Choroid plexus epithelial cell (primary cell): Measurements from ENCODE around the gene ALKBH3.
A peak's percentile ranks its signal among the peaks of the same experiment; 100 is the strongest.

Experiments used
- DNase-seq: peaks from one replicate; pipeline ENCODE4 v3.0.0-alpha.2; 2010; ENCODE audit warnings: low read depth
- H3K4me3 ChIP-seq: 2 replicates; pipeline ENCODE4 v1.5.1; 2011; ENCODE audit warnings: low read depth, mild to moderate bottlenecking, control low read depth, low read length, moderate library complexity
- CTCF ChIP-seq: conservative IDR thresholded peaks from 2 replicates; pipeline ENCODE4 v1.5.1; 2011; ENCODE audit warnings: low read depth, mild to moderate bottlenecking, control low read depth, inconsistent platforms, low read length, moderate library complexity

Gene ALKBH3

GRCh38 chr11:43866969-43867368 lies 13.7 kb upstream of the ALKBH3 start:
- TF ChIP-seq CTCF = no peak
- no peak for DNase-seq
- H3K4me3 ChIP-seq = no peak overlapping the region

- peak; percentile 91 for DNase-seq
- H3K4me3 ChIP-seq = no peak overlapping the region
- TF ChIP-seq CTCF = no peak
Observed at GRCh38 chr11:43868852-43869567, 11.6 kb upstream of the ALKBH3 start.

DNA sequence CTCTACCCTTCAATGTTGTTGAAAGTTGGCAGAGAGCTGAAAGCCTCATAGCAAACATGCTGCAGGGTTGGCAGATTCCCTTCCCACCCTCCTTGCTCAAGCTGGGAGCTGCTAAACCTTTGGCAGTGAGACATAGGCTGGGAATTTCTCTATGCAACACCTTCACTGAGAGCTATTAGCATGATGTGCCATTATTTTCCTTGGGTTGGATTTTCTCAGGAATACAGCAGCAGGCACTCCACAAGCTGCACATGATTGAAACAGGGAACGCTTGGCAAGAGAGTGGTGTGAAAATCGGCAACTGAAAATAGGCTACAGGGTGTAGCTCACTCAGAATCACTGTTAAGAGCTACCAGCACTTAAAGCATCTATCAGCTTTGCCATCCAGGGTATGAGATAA lies 9.6 kb upstream of the ALKBH3 start:
- DNase-seq = no peak
- no peak overlapping the region for H3K4me3 ChIP-seq
- no peak for TF ChIP-seq CTCF

DNA sequence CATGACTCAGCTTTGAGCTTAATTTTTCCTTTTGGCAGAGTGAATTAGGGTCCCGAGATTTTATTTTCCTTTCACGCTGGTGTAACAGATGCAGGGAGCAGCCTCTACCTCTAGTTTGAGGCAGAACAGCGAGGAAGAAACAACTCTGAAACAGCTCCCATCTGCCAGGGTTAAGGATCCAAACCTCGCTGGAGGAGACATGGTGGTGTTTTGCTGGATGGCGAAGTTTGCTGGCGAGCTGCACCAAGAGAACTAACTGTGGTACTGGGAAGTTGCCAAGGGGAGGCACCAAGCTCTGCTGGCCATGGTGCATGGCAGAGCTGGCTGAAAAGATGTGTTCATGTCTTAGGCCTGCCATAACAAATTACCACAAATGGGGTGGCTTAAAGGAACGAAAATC lies 7.6 kb upstream of the ALKBH3 start:
- DNase-seq = no peak
- H3K4me3 ChIP-seq = no peak overlapping the region
- TF ChIP-seq CTCF = no peak

- no peak for TF ChIP-seq CTCF
- no peak overlapping the region for H3K4me3 ChIP-seq
- DNase-seq = no peak
Observed at GRCh38 chr11:43874078-43874477, 6.6 kb upstream of the ALKBH3 start.

DNA sequence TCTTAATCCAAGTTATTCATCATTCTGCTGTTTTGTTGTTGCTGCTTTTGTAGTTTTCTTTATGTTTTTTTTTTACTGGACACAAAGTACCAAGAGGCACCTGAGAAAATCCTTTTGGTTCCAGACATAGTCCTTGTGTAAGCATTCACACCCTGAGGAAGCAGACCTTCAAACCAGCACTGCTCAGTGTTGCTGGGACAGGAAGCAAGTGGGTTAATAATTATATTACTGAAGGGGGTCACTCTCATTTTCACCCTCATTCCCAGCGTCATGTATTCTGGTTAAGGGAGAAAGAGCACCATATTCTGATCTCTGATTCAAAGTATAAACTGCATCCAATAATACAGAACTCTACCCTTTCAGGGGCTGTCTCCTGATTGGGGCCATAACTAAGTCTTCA lies 5.9 kb upstream of the ALKBH3 start:
- DNase-seq = no peak
- no peak overlapping the region for H3K4me3 ChIP-seq
- TF ChIP-seq CTCF = no peak
